ENCODE data around the gene CACNG5.
"Not testable (repeated sequence)": the region's sequence is repeated elsewhere in the genome, so short reads cannot be mapped to it uniquely, and the experiment has no call there.

Gene CACNG5

GRCh38 chr17:66850692-66851091, 15.8 kb downstream of the CACNG5 start:
- DNase-seq = no peak

- DNase-seq = no peak
Measured at GRCh38 chr17:66855204-66855603, 20.3 kb downstream of the CACNG5 start.

DNA sequence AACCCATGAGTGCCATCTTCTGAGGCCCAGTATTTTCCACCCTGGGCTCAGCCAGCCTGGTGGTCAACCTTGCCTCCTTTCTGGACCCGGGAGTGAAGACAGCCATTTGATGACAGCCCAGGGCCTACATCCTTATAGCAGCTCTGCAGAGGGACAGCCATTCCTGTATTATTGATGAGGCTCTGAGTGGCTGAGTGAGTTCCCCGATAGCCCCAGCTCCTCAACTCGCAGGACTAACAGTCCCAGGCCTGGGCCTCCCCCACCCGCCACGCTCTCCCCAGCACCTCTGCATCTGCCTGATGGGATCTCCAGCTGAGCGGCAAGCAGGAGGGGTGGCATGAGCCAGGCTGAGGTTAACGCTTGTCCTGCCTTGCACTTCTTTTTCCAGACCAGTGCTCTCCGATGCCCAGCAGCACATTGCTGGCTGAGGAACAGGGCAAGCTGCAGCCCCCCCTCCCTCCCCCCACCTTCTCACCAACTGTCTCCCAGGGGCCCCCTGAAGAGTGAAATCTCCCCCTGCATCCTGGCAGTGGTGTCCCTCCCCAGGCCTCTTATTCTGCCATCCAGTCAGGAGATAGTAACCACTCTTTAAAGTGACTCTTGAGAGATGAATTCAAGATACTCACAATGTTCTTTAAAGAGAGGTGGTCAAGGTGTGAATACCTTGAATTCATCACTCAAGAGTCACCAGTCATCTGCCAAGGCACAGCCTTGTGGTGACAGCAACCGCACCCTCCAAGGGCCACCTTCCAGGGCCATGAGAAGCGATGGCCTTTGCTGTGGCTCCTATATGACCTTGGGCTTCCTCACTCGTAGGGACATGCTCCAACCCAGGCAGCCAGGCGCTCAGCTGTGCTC, 23.5 kb downstream of the CACNG5 start:
- no peak for DNase-seq

GRCh38 chr17:66859353-66859752, 24.4 kb downstream of the CACNG5 start:
- DNase-seq = no peak

DNA sequence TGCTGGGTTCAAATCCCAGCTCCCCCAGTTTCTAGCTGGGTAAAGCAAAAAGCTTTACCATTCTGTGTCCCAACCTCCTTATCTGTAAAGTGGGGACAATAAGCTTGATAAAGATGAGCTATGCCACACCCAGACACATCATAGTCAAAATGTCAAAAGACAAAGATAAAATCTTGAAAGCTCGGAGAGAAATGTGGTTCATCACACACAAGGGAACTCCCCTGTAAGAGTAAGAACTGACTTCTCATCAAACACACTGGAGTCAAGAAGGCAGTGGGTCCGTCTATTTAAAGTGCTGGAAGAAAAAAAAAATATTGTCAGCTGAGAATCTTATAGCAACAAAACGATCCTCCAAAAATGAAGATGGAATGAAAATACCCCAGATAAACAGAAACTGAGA, 25.3 kb downstream of the CACNG5 start:
- DNase-seq = no peak

DNA sequence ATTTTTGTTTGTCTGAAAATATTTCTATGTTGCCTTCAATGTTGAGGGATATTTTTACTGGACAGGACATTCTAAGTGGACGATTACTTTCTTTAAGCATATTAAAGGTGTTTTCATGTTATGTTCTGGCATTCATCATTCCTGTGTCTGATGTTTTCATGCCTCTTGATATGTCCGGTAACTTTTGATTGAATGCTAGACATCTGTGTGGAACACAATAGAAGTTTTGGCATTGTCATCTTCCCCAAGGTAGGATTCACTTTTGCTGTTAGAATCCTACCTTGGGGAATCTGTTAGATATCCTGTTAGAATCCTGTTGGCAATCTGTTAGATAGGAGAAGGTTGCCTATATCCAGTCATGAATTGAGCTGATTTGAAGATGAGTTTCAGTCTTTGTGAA, 28.9 kb downstream of the CACNG5 start:
- DNase-seq = no peak

DNA sequence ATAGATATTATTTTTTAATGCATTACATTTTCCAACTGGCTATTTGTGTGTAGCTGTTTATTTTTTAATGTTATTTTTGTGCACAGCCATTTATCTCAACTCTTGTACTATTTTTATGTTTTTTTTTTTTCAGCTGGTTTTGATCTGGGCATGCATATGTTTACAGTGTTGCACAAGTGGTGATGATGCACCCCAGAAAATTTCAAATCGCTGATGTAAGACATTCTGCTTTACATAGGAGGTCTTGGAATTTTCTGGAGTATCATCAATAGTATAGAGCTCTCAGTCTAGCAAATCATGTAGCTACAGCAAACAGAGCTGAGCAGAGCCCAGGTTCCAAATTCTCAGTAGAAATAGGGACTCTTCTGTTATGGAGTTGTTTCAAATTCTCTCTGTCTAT, 30.2 kb downstream of the CACNG5 start:
- DNase-seq = no peak

DNA sequence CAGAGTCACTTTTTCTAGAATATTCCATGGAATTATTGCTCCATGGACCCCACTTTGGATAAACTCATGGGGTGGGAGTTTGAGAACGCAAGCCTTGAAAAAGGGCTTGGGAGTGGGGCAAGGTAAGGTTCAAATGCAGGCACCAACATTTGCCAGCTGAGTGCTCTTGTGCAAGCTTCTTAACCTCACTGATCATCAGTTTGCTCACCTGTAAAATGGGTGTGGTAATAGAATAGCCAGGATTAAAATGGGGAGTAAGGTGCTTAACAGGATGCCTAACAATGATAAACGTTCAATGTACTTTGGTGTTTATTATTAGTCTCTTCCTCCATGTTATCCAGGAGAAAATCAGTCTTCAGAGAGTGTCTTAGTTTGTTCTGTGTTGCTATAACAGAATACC, 39.0 kb downstream of the CACNG5 start:
- no peak for DNase-seq

GRCh38 chr17:66884931-66885330, 50.0 kb downstream of the CACNG5 start:
- DNase-seq = no peak

DNA sequence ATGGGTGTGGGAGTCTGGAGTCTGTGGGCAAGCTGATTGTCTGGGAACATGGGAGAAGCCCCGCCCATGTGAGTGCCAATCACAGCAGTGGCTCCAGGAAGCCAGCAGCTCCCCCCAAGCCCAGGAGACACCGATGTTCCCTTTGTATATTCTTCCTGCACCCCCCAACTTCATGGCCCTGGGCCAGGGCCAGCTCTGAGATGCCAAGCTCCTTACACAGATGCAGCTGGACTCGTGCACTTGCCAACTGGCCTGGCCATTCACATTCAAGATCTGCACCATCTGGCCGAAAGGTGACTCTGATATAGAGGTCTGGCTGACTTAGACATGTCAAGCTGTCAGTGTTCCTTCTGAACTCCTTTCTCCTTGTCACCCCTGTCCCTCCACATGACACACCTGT, 50.5 kb downstream of the CACNG5 start:
- no peak for DNase-seq

DNA sequence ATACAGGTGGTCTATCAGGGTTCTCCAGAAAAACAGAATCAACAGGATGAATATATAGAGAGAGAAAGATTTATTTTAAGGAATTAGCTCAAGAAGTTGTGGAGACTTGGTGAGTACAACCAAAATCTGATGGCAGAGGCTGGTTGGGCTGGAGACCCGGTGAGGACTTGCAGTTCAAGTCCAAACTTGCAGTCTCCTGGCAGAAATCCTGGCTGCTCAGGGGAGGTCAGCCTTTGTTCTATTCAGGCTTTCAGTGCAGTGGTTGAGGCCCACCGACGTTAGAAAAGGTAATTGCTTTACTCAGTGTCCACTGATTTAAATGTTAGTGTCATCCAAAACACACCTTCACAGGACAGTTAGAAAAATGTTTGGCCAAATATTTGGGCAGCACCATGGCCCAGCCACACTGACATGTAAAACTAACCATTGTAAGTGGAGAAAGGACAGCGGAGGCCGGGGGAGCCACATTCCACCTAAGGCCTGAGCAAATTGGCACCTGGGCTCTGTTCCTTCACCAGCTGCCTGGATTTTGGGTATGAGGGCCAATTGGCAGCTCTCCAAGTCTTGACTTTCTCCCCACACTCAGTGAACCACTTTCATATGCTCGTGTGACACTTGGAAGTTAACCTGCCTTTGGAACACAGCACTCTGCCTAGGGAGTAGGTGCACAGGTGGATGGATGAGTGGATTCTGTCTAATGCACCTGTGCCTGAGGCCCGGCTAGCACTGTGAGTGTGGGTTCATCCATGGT, 54.7 kb downstream of the CACNG5 start:
- DNase-seq = no peak

DNA sequence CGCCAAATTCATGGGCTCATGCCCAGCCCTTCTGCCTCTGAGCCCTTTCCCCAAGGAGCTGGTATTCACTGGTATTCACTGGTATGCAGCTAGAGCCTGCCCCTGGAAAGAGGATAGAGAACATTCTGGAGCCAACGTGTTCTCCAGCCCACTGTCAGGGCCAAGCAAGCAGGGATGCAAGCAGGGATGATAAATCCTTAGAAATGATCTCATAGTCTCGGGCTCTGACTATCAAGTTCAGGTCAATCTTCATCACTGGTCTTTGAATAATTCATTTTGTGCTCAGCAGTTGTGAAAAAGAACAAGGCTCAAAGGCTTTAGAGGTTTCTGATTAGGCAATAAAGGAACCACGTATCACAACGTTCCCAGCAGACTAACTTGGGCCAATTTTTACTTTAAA, 57.3 kb downstream of the CACNG5 start:
- DNase-seq = no peak

DNA sequence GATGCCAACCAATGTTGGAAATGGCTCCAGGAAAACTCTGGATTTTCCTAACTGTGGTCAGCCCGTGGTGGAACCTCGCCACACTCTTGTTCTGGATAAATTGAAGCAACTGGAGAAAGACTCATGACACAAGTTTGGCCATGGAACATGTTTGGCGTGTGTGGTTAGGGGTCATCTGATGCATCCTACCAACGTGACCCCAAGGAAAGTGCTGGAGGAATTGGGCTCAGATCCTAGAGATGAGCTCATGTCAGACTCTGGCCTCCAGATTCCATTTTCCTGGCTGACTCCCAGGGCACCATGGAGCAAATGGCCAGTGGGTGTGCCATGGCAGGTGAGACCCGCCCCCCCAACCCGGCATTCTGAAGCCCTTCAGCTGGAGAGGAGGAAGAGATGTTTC, 58.5 kb downstream of the CACNG5 start:
- no peak for DNase-seq

DNA sequence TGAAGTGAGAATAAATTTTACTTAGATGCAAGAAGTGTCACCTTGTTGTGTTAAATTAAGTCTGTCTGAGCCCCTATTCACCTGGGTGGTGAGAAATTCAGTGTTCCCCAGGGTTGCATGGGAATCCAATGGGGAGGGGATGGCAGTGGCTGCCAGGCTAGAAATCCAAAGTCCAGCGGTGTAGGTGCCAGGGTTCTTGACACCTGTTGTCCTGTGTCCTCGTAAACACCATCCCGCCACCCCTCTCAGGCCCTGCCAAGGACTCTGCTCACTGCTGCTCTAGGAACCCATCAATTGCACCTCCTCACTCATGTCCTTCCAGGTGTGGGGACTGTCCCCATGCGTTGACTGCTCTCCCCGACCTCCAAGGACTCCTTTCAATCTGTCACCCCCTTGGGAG, 58.9 kb downstream of the CACNG5 start:
- no peak for DNase-seq

GRCh38 chr17:66897141-66897540, 62.2 kb downstream of the CACNG5 start:
- DNase-seq = no peak

- DNase-seq = no peak
Measured at GRCh38 chr17:66898536-66898935, 63.6 kb downstream of the CACNG5 start.

DNA sequence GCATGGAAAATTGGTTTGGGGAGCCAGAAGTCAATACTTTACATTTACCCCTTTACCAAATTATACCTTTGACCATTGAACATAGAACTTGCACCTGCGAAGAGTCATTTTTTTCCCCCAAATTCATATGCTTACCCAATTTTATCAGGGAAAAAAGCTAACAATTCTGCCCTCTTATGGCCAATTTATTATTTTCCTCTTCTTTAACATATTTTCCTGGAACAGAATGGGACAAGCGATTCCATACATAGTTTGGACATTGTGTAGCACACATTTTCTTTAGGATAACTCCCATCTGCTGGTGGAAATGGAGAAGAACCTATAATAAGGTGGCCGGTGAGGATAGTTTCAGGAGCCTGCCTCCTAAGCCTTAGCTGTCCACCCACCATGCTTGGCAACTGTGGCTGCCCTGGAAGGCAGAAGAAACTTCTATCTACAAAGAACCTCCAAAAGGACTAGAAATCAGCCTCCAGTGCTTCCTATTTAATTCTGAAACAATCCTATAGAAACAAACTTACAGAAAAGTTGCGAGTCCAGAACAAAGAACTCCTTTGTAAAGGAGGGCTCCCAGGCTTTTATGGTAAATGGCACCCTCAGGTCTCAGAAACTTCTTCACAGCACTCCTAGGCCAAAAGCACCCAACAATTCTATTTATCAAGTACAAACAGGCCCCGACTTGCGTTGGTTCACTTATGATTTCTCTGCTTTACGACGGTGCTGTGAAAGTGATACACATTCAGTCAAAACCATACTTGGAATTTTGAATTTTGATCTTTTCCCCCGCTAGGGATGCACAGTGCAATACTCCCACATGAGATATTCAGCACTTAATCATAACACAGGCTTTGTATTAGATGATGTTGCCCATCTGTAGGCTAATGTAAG, 65.5 kb downstream of the CACNG5 start:
- DNase-seq = no peak

- not testable (repeated sequence) for DNase-seq
Measured at GRCh38 chr17:66903296-66903695, 68.4 kb downstream of the CACNG5 start.

GRCh38 chr17:66903781-66904180, 68.9 kb downstream of the CACNG5 start:
- DNase-seq = no peak

DNA sequence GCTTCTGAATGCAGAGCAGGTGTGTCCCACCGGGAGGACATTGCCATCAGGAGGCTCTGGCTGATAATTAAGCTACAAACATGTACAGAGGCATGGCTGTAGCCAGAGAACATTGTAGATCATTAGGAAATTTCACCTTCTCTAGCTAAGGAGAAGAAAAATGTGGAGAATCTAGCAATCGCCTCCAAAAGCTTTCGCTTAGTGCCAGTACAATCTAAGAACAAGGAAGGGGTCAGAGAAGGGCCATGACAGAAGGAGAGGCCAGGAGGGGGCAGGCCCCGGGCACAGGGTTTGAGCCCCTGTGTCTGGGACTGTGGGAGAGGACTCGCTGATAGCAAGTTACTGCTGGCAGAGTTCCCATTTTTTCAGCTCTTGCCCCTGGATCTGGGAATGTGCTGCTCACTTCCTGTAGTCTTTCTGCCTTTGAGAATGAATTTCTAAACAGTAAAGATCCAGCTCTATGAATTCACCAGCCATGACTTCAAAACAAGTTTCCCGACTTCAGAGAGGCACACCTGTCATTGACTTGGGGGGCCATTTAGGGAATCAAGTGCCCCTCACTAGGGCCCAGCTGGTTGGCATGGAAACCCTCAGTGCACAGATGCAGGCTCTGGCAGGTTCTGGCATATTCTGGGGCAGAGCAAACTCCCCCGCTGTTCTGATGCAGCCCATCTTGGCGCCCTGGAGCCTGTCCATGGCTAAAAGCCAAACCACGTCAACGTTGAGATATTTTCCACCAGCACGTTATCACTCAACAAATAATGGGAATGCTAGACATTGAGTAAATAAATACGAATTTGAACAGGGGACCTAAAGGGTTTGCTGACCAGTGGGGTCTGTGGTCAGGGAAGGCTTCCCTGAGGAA, 70.1 kb downstream of the CACNG5 start:
- no peak for DNase-seq

DNA sequence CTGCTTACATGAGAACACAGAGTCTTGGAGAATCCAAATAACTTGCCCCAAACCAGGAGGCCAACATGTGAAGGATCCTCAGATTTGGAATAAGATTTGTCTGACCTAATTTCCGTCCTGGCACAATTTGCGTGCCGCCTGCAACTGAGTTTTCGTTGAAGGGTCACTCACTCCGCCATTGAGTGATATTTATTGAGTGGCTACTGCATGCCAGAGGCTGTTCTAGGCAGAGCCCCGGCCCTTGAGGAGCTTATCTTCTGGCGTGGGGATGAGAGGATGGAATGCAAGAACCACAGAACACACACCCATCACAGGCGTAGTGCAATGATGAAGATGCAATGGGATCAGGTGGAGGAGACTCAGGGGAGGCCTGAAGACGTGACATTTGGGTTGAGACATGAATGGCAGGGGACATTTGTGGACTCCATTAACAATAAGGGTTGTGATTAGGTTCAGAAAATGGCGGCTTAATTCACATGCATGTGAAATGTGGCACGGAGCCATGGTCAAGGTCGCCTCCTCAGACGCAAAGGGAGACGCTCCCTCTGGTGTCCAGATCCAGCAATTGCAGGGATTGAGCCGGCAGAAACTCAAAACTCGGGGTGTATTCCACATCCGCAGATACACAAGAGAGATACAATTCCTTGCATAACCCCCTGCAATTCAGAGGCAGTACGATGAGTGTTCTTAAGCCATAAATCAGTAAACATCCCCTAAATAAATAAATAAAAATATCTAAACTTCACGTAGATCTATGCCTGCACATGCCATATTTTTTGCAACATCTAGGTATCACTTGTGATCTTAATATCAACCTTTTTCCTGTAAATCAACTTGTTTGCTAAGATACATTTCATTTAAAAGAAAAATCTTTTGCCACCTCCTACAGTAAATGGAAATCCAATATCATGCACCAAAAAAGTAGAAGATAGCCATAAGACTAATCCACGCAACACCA, 71.7 kb downstream of the CACNG5 start:
- DNase-seq = peak; percentile 83
